ENCODE measurements around the gene B4GALNT4.

DNA sequence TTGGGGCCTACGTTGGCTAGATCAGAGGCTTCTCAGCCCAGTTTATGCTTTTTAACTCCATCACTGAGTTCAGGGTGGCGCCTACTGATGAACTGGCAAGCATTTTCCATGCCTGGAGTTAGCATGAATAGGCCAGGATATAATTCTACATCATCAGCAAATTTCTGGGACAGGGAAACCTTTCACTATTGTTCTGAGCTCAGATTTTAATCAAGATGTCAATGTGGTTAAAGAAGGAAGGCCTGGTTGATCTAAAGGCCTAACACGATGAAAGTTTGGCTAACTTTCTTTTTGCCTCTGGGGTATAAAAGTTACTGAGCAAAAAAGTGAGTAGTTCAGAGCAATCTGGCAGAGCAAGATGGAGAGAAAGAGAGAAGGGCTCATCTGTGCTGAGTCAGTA, 27.0 kb upstream of the B4GALNT4 start:
- TF ChIP-seq, protein P1, sequence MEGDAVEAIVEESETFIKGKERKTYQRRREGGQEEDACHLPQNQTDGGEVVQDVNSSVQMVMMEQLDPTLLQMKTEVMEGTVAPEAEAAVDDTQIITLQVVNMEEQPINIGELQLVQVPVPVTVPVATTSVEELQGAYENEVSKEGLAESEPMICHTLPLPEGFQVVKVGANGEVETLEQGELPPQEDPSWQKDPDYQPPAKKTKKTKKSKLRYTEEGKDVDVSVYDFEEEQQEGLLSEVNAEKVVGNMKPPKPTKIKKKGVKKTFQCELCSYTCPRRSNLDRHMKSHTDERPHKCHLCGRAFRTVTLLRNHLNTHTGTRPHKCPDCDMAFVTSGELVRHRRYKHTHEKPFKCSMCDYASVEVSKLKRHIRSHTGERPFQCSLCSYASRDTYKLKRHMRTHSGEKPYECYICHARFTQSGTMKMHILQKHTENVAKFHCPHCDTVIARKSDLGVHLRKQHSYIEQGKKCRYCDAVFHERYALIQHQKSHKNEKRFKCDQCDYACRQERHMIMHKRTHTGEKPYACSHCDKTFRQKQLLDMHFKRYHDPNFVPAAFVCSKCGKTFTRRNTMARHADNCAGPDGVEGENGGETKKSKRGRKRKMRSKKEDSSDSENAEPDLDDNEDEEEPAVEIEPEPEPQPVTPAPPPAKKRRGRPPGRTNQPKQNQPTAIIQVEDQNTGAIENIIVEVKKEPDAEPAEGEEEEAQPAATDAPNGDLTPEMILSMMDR (conservative IDR thresholded peaks at IDR 0.05) = no peak
- TF ChIP-seq EZH2 (IDR thresholded peaks at IDR 0.05; ENCODE audit: low read depth) = no peak
